ENCODE measurements around the gene ERMAP. TPM values are rescaled to one million over a fixed set of nuclear protein-coding genes. Genes with fewer than 3 reads are reported as not detected.

ERMAP gene
- total RNA-seq, 4 donors from 2014 or later = 5.8 to 13.2 (median 12.6) TPM

- DNase-seq (ENCODE audit: low spot score) = no peak
- ATAC-seq (ENCODE audit: low FRiP score) = no peak
- TF ChIP-seq CTCF (IDR thresholded peaks at IDR 0.05) = no peak
These were observed 56.7 kb downstream of the ERMAP start for GRCh38 chr1:42873670-42874069.

GRCh38 chr1:42876009-42876408, 59.1 kb downstream of the ERMAP start:
- no peak for ATAC-seq (ENCODE audit: low FRiP score)
- no peak for DNase-seq (ENCODE audit: low spot score)
- TF ChIP-seq CTCF (IDR thresholded peaks at IDR 0.05) = no peak

- DNase-seq (ENCODE audit: low spot score) (no peak), ATAC-seq (ENCODE audit: low FRiP score) (no peak)
- TF ChIP-seq CTCF (IDR thresholded peaks at IDR 0.05) = no peak
These were observed 60.5 kb downstream of the ERMAP start for GRCh38 chr1:42877380-42877779.

- DNase-seq (ENCODE audit: low spot score) (no peak), ATAC-seq (ENCODE audit: low FRiP score) (no peak)
- no peak for TF ChIP-seq CTCF (IDR thresholded peaks at IDR 0.05)
These were observed 63.5 kb downstream of the ERMAP start for GRCh38 chr1:42880384-42880783.

GRCh38 chr1:42886046-42886739, 69.3 kb downstream of the ERMAP start:
- no peak for ATAC-seq (ENCODE audit: low FRiP score)
- no peak for DNase-seq (ENCODE audit: low spot score)
- no peak for TF ChIP-seq CTCF (IDR thresholded peaks at IDR 0.05)

GRCh38 chr1:42886800-42887199, 69.9 kb downstream of the ERMAP start:
- DNase-seq (ENCODE audit: low spot score) = no peak
- no peak for TF ChIP-seq CTCF (IDR thresholded peaks at IDR 0.05)

GRCh38 chr1:42887366-42887765, 70.4 kb downstream of the ERMAP start:
- no peak for TF ChIP-seq CTCF (IDR thresholded peaks at IDR 0.05)
- no peak for ATAC-seq (ENCODE audit: low FRiP score)
- no peak for DNase-seq (ENCODE audit: low spot score)

More at GRCh38 chr1:42886800-42887199, 69.9 kb downstream of the ERMAP start:
- ATAC-seq (ENCODE audit: low FRiP score) = peak; percentile 32
